Mammary epithelial cell (primary cell): ENCODE data around the gene THRB.

Experiments
- CTCF ChIP-seq, 2 donors: IDR thresholded peaks in 1 of 2; conservative IDR thresholded peaks in 1 of 2; 2 replicates each; pipeline ENCODE4 v1.5.1; 2011 to 2012; ENCODE audit warnings: inconsistent platforms in 2 of 2, low read length in 2 of 2, mild to moderate bottlenecking in 2 of 2, control low read depth in 1 of 2, low read depth in 1 of 2; ENCODE audit not compliant: insufficient read depth in 1 of 2; ENCODE audit errors: extremely low read depth in 1 of 2
- EZH2 ChIP-seq: IDR thresholded peaks from 2 replicates; pipeline ENCODE4 v1.6.1; 2012; ENCODE audit warnings: low read length, inconsistent platforms, borderline replicate concordance

DNA sequence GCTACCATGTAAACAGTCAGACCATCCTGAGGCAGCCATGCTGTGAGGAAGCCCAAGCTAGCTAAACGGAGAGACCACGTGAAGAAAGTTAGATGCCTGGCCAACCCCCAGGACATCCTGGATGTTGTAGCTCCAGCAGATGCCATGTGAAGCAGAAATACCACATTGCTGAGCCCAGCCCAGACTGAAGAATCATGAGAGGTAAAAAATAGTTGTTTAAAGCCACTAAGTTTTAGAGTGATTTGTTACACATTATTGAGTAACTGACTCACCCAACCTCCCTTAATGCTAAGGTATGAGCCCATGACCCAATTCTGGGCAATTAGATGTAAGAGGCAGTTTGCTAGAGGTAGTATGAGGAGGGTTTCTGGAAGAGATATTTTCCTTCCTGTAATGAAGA lies 200.5 kb downstream of the THRB start:
- TF ChIP-seq CTCF (conservative IDR thresholded peaks at IDR 0.05 in 1 of 2, IDR thresholded peaks at IDR 0.05 in 1 of 2; ENCODE audit: extremely low read depth in 1 of 2, insufficient read depth in 1 of 2, low read depth in 1 of 2, low read length in 2 of 2) (no peak), EZH2 (no peak)
